Neural cell (in vitro differentiated cells): ENCODE results near the gene LIN37.

Experiments
- EZH2 ChIP-seq: fragments of 200-600, 300-800 bp; shearing (Covaris generic), sonication (generic); IDR thresholded peaks from 2 replicates; pipeline ENCODE4 v1.6.1; 2014; ENCODE audit warnings: antibody characterized with exemption, low read length, borderline replicate concordance, mild to moderate bottlenecking; ENCODE audit not compliant: insufficient read depth, poor library complexity, severe bottlenecking
- RAD21 ChIP-seq: fragments of 450-650 bp; conservative IDR thresholded peaks from 2 replicates; pipeline ENCODE4 v1.6.1; 2014; ENCODE audit warnings: antibody characterized with exemption, mild to moderate bottlenecking, moderate library complexity
- TAF1 ChIP-seq: IDR thresholded peaks from 2 replicates; pipeline ENCODE4 v1.6.1; 2012; ENCODE audit warnings: low read depth
- TF ChIP-seq, protein P1 (sequence below): fragments of 450-650 bp; IDR thresholded peaks from 2 replicates; pipeline ENCODE4 v1.5.1; 2014; ENCODE audit warnings: antibody characterized with exemption, mild to moderate bottlenecking, moderate library complexity; ENCODE audit not compliant: poor library complexity, severe bottlenecking

DNA sequence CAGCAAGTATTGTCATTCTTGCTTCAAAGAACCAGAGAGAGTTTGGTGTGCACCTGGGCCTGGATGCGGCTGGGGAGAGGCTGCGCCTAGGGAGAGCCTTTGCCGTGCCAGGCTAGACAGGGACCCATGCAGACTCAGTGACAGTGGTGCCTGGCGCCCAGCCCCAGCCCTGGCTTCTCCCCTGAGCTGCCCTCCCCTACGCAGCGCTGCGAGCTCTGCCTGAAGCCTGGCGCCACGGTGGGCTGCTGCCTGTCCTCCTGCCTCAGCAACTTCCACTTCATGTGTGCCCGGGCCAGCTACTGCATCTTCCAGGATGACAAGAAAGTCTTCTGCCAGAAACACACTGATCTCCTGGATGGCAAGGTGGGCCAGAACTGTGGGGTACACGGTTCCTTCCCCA, 18.6 kb upstream of the LIN37 start:
- TF ChIP-seq EZH2, result no peak
- TF ChIP-seq, protein P1, sequence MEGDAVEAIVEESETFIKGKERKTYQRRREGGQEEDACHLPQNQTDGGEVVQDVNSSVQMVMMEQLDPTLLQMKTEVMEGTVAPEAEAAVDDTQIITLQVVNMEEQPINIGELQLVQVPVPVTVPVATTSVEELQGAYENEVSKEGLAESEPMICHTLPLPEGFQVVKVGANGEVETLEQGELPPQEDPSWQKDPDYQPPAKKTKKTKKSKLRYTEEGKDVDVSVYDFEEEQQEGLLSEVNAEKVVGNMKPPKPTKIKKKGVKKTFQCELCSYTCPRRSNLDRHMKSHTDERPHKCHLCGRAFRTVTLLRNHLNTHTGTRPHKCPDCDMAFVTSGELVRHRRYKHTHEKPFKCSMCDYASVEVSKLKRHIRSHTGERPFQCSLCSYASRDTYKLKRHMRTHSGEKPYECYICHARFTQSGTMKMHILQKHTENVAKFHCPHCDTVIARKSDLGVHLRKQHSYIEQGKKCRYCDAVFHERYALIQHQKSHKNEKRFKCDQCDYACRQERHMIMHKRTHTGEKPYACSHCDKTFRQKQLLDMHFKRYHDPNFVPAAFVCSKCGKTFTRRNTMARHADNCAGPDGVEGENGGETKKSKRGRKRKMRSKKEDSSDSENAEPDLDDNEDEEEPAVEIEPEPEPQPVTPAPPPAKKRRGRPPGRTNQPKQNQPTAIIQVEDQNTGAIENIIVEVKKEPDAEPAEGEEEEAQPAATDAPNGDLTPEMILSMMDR, result no peak
- TF ChIP-seq TAF1, result no peak
- no peak for TF ChIP-seq RAD21
